Measurements from ENCODE around the gene NAA40.

- no peak for TF ChIP-seq RARB (CRISPR knock-in tag; IDR thresholded peaks at IDR 0.05)
- no peak for TF ChIP-seq ZFP30 (CRISPR knock-in tag; IDR thresholded peaks at IDR 0.05)
- no peak for TF ChIP-seq GLIS3 (CRISPR knock-in tag; IDR thresholded peaks at IDR 0.05)
- no peak for TF ChIP-seq ZNF8 (CRISPR knock-in tag; IDR thresholded peaks at IDR 0.05)
- no peak for TF ChIP-seq ARNTL (CRISPR knock-in tag; IDR thresholded peaks at IDR 0.05; ENCODE audit: borderline replicate concordance, low read depth)
- no peak for TF ChIP-seq CSRNP3 (CRISPR knock-in tag; IDR thresholded peaks at IDR 0.05)
- TF ChIP-seq ZFP3 (CRISPR knock-in tag; IDR thresholded peaks at IDR 0.05), result no peak
- no peak for TF ChIP-seq TSHZ2 (CRISPR knock-in tag; IDR thresholded peaks at IDR 0.05)
- TF ChIP-seq, protein P1, sequence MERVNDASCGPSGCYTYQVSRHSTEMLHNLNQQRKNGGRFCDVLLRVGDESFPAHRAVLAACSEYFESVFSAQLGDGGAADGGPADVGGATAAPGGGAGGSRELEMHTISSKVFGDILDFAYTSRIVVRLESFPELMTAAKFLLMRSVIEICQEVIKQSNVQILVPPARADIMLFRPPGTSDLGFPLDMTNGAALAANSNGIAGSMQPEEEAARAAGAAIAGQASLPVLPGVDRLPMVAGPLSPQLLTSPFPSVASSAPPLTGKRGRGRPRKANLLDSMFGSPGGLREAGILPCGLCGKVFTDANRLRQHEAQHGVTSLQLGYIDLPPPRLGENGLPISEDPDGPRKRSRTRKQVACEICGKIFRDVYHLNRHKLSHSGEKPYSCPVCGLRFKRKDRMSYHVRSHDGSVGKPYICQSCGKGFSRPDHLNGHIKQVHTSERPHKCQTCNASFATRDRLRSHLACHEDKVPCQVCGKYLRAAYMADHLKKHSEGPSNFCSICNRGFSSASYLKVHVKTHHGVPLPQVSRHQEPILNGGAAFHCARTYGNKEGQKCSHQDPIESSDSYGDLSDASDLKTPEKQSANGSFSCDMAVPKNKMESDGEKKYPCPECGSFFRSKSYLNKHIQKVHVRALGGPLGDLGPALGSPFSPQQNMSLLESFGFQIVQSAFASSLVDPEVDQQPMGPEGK (CRISPR knock-in tag; IDR thresholded peaks at IDR 0.05; ENCODE audit: borderline replicate concordance), result no peak
- TF ChIP-seq SNAI2 (CRISPR knock-in tag; IDR thresholded peaks at IDR 0.05), result no peak
- TF ChIP-seq ISL1 (CRISPR knock-in tag; IDR thresholded peaks at IDR 0.05), result no peak
- no peak for TF ChIP-seq ZNF70 (CRISPR knock-in tag; IDR thresholded peaks at IDR 0.05)
- no peak for TF ChIP-seq PPARA (CRISPR knock-in tag; IDR thresholded peaks at IDR 0.05; ENCODE audit: borderline replicate concordance)
These were observed 66.9 kb downstream of the NAA40 start for GRCh38 chr11:64005691-64006090.

Measured in SK-N-SH treated with all-trans-retinoic acid at 6 μM for 48 hours (cell line).